Neuronal stem cell (in vitro differentiated cells): Measurements from ENCODE around the gene LRMDA.
A peak's percentile ranks its signal among the peaks of the same experiment; 100 is the strongest.

Experiments
- DNase-seq: peaks from one replicate; pipeline ENCODE4 v3.0.0-alpha.2; 2013; ENCODE audit warnings: low spot score
- H2AFZ ChIP-seq: one replicate; pipeline ENCODE4 v1.6.1; 2013; ENCODE audit warnings: mild to moderate bottlenecking, low read length, inconsistent platforms
- H2AK5ac ChIP-seq: 2 replicates; pipeline ENCODE4 v1.6.1; 2013; ENCODE audit warnings: low read depth, mild to moderate bottlenecking, inconsistent platforms, low read length, moderate library complexity, mixed read lengths
- H2BK120ac ChIP-seq: 2 replicates; pipeline ENCODE4 v1.6.1; 2013; ENCODE audit warnings: low read depth, mild to moderate bottlenecking, inconsistent platforms, low read length, moderate library complexity, mixed read lengths
- H2BK12ac ChIP-seq: one replicate; pipeline ENCODE4 v1.6.1; 2013; ENCODE audit warnings: low read length, inconsistent platforms
- H2BK15ac ChIP-seq: 2 replicates; pipeline ENCODE4 v1.6.1; 2013; ENCODE audit warnings: mild to moderate bottlenecking, low read length, inconsistent platforms, mixed read lengths
- H2BK5ac ChIP-seq: one replicate; pipeline ENCODE4 v1.6.1; 2013; ENCODE audit warnings: inconsistent platforms, mild to moderate bottlenecking, low read length, moderate library complexity
- H3K14ac ChIP-seq: one replicate; pipeline ENCODE4 v1.6.1; 2013; ENCODE audit warnings: low read length, inconsistent platforms
- H3K18ac ChIP-seq: 2 replicates; pipeline ENCODE4 v1.6.1; 2013; ENCODE audit warnings: low read length, inconsistent platforms
- H3K23ac ChIP-seq: 2 replicates; pipeline ENCODE4 v1.6.1; 2013; ENCODE audit warnings: low read depth, mild to moderate bottlenecking, mixed read lengths, low read length, inconsistent platforms; ENCODE audit not compliant: poor library complexity
- H3K27ac ChIP-seq: replicated peaks from 3 replicates; pipeline ENCODE4 v1.5.1; 2013; ENCODE audit warnings: low read length, inconsistent platforms
- H3K27me3 ChIP-seq, 3 experiments: 2 replicates each; pipeline ENCODE4 v1.6.1; 2013; ENCODE audit warnings: low read length in 3 of 3, mild to moderate bottlenecking in 2 of 3, inconsistent platforms in 1 of 3, low read depth in 1 of 3, mixed read lengths in 1 of 3, moderate library complexity in 1 of 3; ENCODE audit not compliant: control insufficient read depth in 3 of 3, insufficient read depth in 3 of 3
- H3K36me3 ChIP-seq, 2 donors: replicated peaks in 1 of 2; 2 replicates each; pipeline ENCODE4 v1.6.1; 2013; ENCODE audit warnings: low read length in 2 of 2; ENCODE audit not compliant: control insufficient read depth in 2 of 2, insufficient read depth in 2 of 2
- H3K4ac ChIP-seq: 2 replicates; pipeline ENCODE4 v1.6.1; 2013; ENCODE audit warnings: inconsistent platforms, mild to moderate bottlenecking, low read length, moderate library complexity
- H3K4me1 ChIP-seq, 2 donors: 1 replicate in 1 of 2; 2 replicates in 1 of 2; pipeline ENCODE4 v1.6.1; 2013; ENCODE audit warnings: low read length in 2 of 2, low read depth in 1 of 2; ENCODE audit not compliant: control insufficient read depth in 2 of 2, insufficient read depth in 1 of 2
- H3K4me2 ChIP-seq: one replicate; pipeline ENCODE4 v1.6.1; 2013; ENCODE audit warnings: mild to moderate bottlenecking, low read length, inconsistent platforms; ENCODE audit not compliant: insufficient read depth, poor library complexity, severe bottlenecking
- H3K4me3 ChIP-seq, 2 donors: 2 replicates each; pipeline ENCODE4 v1.5.1; 2013; ENCODE audit warnings: low read length in 2 of 2, mild to moderate bottlenecking in 2 of 2, inconsistent platforms in 1 of 2, moderate library complexity in 1 of 2
- H3K79me1 ChIP-seq: one replicate; pipeline ENCODE4 v1.6.1; 2013; ENCODE audit warnings: low read depth, mild to moderate bottlenecking, inconsistent platforms, low read length, moderate library complexity
- H3K9ac ChIP-seq: one replicate; pipeline ENCODE4 v1.6.1; 2013; ENCODE audit warnings: mild to moderate bottlenecking, low read depth, low read length, inconsistent platforms; ENCODE audit not compliant: poor library complexity
- H3K9me3 ChIP-seq, 2 donors: replicated peaks in 1 of 2; 2 replicates each; pipeline versions ENCODE3 to v1.6.1; 2013; ENCODE audit warnings: low read length in 2 of 2, mild to moderate bottlenecking in 2 of 2, inconsistent platforms in 1 of 2, low read depth in 1 of 2, mixed read lengths in 1 of 2, moderate library complexity in 1 of 2; ENCODE audit not compliant: control insufficient read depth in 2 of 2, insufficient read depth in 1 of 2
- H4K8ac ChIP-seq: one replicate; pipeline ENCODE4 v1.6.1; 2013; ENCODE audit warnings: low read depth, mild to moderate bottlenecking, inconsistent platforms, low read length, moderate library complexity
- H4K91ac ChIP-seq: one replicate; pipeline ENCODE4 v1.6.1; 2013; ENCODE audit warnings: low read length, low read depth, mild to moderate bottlenecking, inconsistent platforms; ENCODE audit not compliant: poor library complexity
- WGBS, 2 donors: extraction: QIAGEN DNeasy Blood & Tissue Kit; methylation state at CpG; one replicate each; pipeline ENCODE4 v1.1.7; 2013; ENCODE audit warnings: missing lambda C conversion rate in 2 of 2, mixed read lengths in 1 of 2; ENCODE audit not compliant: insufficient read length in 2 of 2, insufficient replicate concordance in 1 of 2; ENCODE audit errors: extremely low coverage in 2 of 2; 5-methylcytosine and 5-hydroxymethylcytosine counted together

LRMDA gene

GRCh38 chr10:76356557-76356956 lies 925.1 kb downstream of the LRMDA start:
- Histone ChIP-seq H2BK15ac (no peak overlapping the region), H3K9me3 (no peaks in the 10 kb centered on the region), H3K4ac (no peak overlapping the region), H3K4me1 (peaks cover 0 to 5% of the 10 kb centered on the region in 2 donors), H3K9ac (no peak overlapping the region), H2BK5ac (no peak overlapping the region), H4K91ac (no peak overlapping the region), H3K27ac (no peak overlapping the region), H3K23ac (no peak overlapping the region), H3K4me3 (no peak overlapping the region), H3K18ac (no peak overlapping the region), H2AFZ (no peak overlapping the region), H3K27me3 (no peaks in the 10 kb centered on the region), H3K79me1 (no peaks in the 10 kb centered on the region), H2BK12ac (no peak overlapping the region), H3K4me2 (no peak overlapping the region), H3K36me3 (no peaks in the 10 kb centered on the region), H2AK5ac (no peak overlapping the region), H4K8ac (no peak overlapping the region), H2BK120ac (no peak overlapping the region), H3K14ac (no peak overlapping the region)
- DNase-seq = no peak
- no CpG with 5 or more reads among the region's 4 CpGs for WGBS, 2 donors

DNA sequence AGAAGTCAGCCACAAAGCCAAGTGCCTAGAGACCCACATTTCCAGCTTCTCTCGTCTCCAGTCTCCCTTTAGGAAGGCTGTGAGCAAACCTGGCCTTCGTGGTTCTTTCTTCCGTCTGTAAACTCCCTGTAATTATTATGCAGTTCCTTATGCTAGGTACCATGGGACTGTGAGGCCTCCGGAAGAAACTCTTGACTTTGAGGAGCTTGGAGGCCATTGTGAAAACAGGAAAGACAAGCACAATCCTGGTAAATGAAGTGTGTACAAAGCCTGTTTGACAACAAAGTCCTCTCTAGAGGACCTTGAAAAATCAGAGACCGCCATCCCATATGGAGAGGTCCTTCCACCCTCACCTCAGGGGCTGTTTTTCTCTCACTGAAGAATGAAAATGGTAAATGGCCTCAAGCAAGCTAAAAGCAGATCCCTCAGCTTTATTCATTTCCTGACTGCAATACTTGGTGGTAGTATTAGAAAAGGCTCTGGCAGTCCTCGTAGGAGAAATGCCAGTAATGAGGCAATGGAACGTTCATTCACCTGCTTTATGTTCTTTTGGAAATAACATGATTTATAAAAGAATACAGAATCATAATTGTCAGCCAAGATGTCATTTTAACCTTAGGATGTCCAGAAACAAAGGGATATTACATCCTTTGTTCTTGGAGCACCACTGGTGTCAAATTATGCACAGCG lies 926.4 kb downstream of the LRMDA start:
- no peak overlapping the region for H3K27ac ChIP-seq
- H3K9me3 ChIP-seq = no peaks in the 10 kb centered on the region
- H2BK12ac ChIP-seq = no peak overlapping the region
- H3K23ac ChIP-seq = no peak overlapping the region
- no peak overlapping the region for H3K14ac ChIP-seq
- no peak overlapping the region for H3K9ac ChIP-seq
- DNase-seq = no peak
- H3K4me2 ChIP-seq = no peak overlapping the region
- no peak overlapping the region for H4K91ac ChIP-seq
- no CpG with 5 or more reads among the region's 8 CpGs for WGBS, 2 donors
- no peaks in the 10 kb centered on the region for H3K27me3 ChIP-seq
- H3K79me1 ChIP-seq = no peaks in the 10 kb centered on the region
- no peak overlapping the region for H3K4ac ChIP-seq
- H2BK15ac ChIP-seq = no peak overlapping the region
- H4K8ac ChIP-seq = no peak overlapping the region
- no peaks in the 10 kb centered on the region for H3K36me3 ChIP-seq
- no peak overlapping the region for H3K18ac ChIP-seq
- H2BK120ac ChIP-seq = no peak overlapping the region
- no peak overlapping the region for H3K4me3 ChIP-seq
- no peak overlapping the region for H2BK5ac ChIP-seq
- peaks cover 0 to 5% of the 10 kb centered on the region in 2 donors for H3K4me1 ChIP-seq
- no peak overlapping the region for H2AK5ac ChIP-seq
- peak overlapping the region; percentile 61 for H2AFZ ChIP-seq

DNA sequence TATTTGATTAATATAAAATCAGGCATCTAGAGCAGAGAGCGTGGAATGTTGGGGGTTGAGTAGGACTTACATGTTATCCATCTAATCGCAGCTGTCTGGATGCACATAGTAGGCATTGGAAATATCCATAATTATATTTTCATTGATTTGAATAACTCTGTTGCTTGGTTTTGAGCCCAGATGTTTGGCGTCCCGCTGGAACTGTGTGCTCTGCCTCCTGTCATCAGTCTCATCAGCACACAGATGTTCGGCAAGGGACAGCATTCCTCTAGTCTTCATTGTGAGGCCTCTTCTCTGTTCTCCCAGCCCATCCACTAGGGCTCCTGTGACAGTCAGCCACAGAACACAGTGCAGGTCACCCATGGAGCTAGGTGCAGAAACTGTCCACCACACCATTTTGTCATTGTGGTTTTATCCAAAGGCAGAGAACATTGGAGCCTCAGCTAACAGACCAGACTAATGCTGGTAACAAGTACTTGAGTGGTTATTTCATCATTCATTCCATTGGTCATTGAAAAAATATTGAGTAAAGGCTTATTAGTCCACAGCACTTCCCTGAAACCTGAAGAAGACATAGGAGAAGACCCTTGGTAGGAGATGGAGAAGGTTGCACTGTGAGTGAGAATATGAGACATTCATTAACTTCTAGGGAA lies 927.4 kb downstream of the LRMDA start:
- no peak overlapping the region for H2AFZ ChIP-seq
- H4K8ac ChIP-seq = no peak overlapping the region
- no peak overlapping the region for H4K91ac ChIP-seq
- H2BK15ac ChIP-seq = no peak overlapping the region
- H3K18ac ChIP-seq = no peak overlapping the region
- no peak overlapping the region for H2AK5ac ChIP-seq
- H3K4ac ChIP-seq = no peak overlapping the region
- H2BK120ac ChIP-seq = no peak overlapping the region
- no peaks in the 10 kb centered on the region for H3K36me3 ChIP-seq
- WGBS, 2 donors = no CpG with 5 or more reads among the region's 5 CpGs
- H3K14ac ChIP-seq = no peak overlapping the region
- no peak overlapping the region for H3K4me2 ChIP-seq
- no peaks in the 10 kb centered on the region for H3K9me3 ChIP-seq
- no peak for DNase-seq
- no peak overlapping the region for H3K23ac ChIP-seq
- H3K9ac ChIP-seq = no peak overlapping the region
- H3K27ac ChIP-seq = no peak overlapping the region
- no peak overlapping the region for H3K4me3 ChIP-seq
- peaks cover 0 to 3% of the 10 kb centered on the region in 2 donors for H3K4me1 ChIP-seq
- no peaks in the 10 kb centered on the region for H3K27me3 ChIP-seq
- no peak overlapping the region for H2BK5ac ChIP-seq
- H3K79me1 ChIP-seq = no peaks in the 10 kb centered on the region
- no peak overlapping the region for H2BK12ac ChIP-seq

- H3K18ac ChIP-seq = no peak overlapping the region
- DNase-seq = no peak
- no peak overlapping the region for H2BK5ac ChIP-seq
- no peaks in the 10 kb centered on the region for H3K36me3 ChIP-seq
- no peak overlapping the region for H4K91ac ChIP-seq
- H3K79me1 ChIP-seq = no peaks in the 10 kb centered on the region
- H3K9me3 ChIP-seq = no peaks in the 10 kb centered on the region
- H2AFZ ChIP-seq = no peak overlapping the region
- no CpG with 5 or more reads among the region's 1 CpG for WGBS, 2 donors
- no peaks in the 10 kb centered on the region for H3K4me1 ChIP-seq
- H3K27me3 ChIP-seq = no peaks in the 10 kb centered on the region
- no peak overlapping the region for H2BK12ac ChIP-seq
- H3K4me3 ChIP-seq = no peak overlapping the region
- H2BK15ac ChIP-seq = no peak overlapping the region
- H3K9ac ChIP-seq = no peak overlapping the region
- no peak overlapping the region for H4K8ac ChIP-seq
- H3K23ac ChIP-seq = no peak overlapping the region
- H3K4ac ChIP-seq = no peak overlapping the region
- H2AK5ac ChIP-seq = no peak overlapping the region
- H2BK120ac ChIP-seq = no peak overlapping the region
- H3K14ac ChIP-seq = no peak overlapping the region
- no peak overlapping the region for H3K4me2 ChIP-seq
- H3K27ac ChIP-seq = no peak overlapping the region
Measured at GRCh38 chr10:76375761-76376160, 944.3 kb downstream of the LRMDA start.
